NOMO-1 treated with DMSO at 0.1 percent for 48 hours (cell line): ENCODE results near the gene MRO.
"Not testable (repeated sequence)": the region's sequence is repeated elsewhere in the genome, so short reads cannot be mapped to it uniquely, and the experiment has no call there.

Experiments used
- DNase-seq: peaks from one replicate; lab custom pipeline; 2025; ENCODE audit not compliant: unreplicated experiment; lab: John Stamatoyannopoulos, UW

Gene MRO

DNA sequence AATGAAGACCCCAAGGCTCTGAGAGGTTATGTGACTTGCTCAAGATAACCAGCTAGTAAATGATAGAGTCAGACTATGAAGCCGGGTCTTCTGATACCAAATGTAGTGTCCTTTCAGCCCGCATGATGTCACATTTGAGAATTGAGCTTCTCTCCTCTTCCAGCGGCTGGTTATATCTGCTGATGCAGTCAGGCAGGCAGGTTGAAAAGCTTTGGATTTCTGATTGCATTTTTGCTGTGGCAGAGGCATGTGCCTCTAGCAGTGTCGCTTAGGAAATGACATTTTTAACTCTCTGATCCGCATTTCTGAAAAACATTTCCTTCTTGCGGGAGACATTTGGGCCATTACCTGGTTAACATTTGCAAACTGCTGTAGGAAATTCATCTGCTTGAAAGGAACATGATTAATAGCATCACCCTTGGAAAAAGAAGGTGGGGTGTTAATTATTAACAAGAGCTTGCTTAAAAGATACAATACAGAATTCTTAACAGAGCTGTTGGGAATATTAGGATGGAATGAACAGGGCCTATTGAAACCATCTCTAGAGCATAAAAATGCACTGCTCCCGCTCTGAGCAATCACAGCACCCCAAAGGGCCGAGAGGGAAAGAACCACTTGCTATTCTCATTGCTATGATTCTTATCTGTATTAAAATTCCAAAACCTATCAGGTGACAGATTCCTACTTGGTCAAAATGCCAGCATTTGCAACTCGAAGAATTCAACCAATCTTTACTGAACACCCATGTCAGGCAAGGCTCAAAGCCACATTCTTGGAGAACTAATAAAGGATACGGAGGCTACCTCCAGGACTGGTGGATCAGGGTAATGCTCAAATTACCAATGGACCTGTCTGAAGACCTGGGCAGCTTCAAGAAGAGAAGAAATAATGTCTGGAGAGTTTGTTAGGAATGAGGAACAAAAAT is 25.9 kb downstream of the MRO start:
- no peak for DNase-seq

DNA sequence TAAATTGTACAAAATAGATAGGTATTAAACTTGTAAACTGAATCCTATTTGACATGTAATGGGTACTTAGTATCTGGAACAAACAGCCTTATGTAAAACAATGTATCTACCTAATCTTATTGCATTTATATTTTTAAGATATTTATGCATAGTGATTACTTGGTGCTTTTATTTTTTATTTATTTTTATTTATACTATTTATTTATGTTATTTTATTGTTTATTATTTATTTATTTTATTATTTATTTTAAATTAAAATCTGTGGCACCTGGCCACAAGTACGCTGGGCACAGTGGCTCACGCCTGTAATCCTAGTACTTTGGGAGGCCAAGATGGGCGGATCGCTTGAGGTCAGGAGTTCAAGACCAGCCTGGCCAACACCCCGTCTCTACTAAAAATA is 26.9 kb downstream of the MRO start:
- no peak for DNase-seq

GRCh38 chr18:50791599-50792438 is 28.0 kb downstream of the MRO start:
- DNase-seq: no peak

DNA sequence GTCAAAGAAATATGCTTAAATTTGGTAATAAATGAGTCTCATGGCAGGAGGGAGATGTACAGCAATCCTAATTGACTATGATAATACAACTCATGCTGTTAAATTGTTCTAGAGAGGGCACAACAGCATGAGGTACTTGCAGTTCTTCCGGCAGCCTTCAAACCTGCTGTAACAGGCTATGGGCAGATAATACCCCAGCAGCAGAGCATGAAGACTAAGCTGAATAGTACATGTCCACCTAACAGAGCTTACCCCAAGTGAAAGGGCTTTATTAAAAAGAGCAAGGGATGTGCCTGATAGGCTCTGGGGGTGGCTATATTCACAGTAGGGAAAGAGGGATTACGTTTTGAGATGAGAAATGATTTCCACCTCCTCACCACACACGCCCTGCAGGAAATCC is 28.9 kb downstream of the MRO start:
- DNase-seq: no peak

GRCh38 chr18:50790241-50790640 is 29.6 kb downstream of the MRO start:
- no peak for DNase-seq

- no peak for DNase-seq
Measured at GRCh38 chr18:50788284-50788683, 31.5 kb downstream of the MRO start.

DNA sequence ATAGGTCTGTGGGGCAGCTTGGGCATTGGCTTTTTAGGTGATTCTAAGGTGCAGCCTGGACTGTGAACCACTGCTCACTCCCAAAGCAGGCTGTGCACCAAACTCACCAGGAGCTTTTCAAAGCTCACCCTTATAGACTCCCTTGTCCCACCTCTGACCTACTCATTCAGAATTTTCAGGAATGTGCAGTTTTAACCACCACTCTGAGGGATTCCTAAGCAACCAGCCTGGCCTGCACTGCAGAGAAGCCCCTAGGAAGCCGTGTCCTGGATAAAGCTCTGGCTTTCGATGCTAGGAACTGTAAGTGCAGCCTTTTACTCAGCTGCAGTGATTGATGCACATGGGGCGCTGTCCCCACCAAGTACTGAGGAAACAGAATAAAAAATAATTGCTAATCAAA is 33.0 kb downstream of the MRO start:
- DNase-seq: no peak

DNA sequence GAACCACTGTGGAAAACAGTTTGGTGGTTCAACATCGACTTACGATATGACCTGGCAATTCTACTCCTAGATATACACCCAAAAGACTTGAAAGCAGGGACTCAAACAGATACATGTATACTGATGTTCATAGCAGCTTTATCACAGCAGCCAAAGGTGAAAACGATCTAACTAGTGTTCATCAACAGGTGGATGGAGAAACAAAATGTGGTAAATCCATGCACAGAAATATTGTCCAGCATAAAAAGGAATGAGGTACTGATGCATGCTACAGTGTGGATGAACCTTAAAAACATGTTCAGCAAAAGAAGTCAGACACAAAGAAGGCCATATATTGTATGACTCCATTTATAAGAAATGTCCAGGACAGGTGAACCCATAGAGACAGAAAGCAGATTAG is 36.3 kb downstream of the MRO start:
- no peak for DNase-seq

- DNase-seq: not testable (repeated sequence)
Measured at GRCh38 chr18:50779021-50779420, 40.8 kb downstream of the MRO start.

GRCh38 chr18:50776383-50776782 is 43.4 kb downstream of the MRO start:
- no peak for DNase-seq

GRCh38 chr18:50775726-50776125 is 44.1 kb downstream of the MRO start:
- DNase-seq: no peak

DNA sequence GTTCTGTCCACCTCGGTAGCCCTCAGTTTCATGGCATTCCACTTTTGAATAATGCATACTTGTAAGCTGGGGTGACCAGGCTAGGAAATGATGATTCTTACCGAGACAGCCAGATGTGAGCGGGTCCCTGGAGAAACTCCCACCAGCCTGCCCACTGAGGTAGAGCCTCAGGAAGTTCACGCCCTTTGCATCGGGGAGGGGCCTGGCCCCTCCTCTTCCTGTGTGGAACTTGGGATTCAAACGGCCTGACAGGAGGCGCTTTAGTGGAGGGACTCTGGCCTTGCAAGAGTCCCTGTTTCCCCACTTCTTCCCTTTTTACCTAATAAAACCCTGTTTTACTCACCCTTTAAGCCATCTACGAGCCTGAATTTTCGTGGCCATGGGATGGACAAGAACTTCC is 44.6 kb downstream of the MRO start:
- no peak for DNase-seq

- no peak for DNase-seq
Measured at GRCh38 chr18:50769463-50769862, 50.4 kb downstream of the MRO start.

DNA sequence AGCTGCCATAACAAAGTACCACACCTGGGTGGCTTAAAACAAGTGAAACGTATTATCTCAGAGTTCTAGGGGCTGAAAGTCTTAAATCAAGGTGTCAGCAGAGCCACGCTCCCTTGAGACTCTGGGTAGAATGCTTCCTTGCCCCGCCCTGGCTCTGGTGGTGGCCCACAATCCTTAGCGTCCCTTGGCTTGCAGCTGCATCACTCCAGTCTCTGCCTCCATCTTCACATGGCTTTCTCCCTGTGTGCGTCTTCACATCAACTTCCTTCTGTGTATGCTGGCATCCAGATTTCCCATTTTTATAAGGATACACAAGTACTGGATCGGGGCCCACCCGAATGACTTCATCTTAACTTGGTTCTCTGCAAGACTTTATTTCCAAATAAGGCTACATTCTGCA is 62.5 kb downstream of the MRO start:
- DNase-seq: no peak

- no peak for DNase-seq
Measured at GRCh38 chr18:50754297-50754696, 65.5 kb downstream of the MRO start.

- DNase-seq: no peak
Measured at GRCh38 chr18:50753311-50753710, 66.5 kb downstream of the MRO start.

- DNase-seq: no peak
Measured at GRCh38 chr18:50751947-50752346, 67.9 kb downstream of the MRO start.

GRCh38 chr18:50751490-50751889 is 68.3 kb downstream of the MRO start:
- DNase-seq: no peak

DNA sequence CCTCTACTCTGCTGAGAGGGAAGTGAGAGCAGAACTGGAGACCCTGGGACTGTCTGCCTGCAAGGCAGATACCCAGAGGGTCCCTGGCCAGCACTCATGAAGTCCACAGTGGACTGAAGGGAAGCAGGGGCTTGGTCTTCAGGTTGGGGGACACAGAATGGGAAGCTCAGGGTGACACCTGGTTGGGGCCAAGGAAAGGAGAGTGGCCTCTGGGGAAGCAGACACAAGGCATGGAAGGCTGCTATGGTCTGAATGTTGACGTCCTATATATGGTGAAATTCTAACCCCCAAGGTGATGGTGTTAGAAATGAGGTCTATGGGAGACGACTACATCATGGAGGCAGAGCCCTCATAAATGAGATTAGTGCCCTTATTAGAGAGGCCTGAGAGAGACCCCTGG is 69.3 kb downstream of the MRO start:
- DNase-seq: no peak

- no peak for DNase-seq
Measured at GRCh38 chr18:50749945-50750344, 69.9 kb downstream of the MRO start.

- DNase-seq: no peak
Measured at GRCh38 chr18:50749421-50749820, 70.4 kb downstream of the MRO start.
